LNCAP (cell line): ENCODE measurements around the gene LEUTX.

ENCODE experiments used
- TF ChIP-seq, protein P1 (sequence below): fragments of 450-650 bp; IDR thresholded peaks from 2 replicates; pipeline ENCODE4 v1.5.1; 2017; ENCODE audit warnings: mild to moderate bottlenecking

The LEUTX gene

GRCh38 chr19:39810424-39810823 lies 31.8 kb downstream of the LEUTX start:
- TF ChIP-seq, protein P1, sequence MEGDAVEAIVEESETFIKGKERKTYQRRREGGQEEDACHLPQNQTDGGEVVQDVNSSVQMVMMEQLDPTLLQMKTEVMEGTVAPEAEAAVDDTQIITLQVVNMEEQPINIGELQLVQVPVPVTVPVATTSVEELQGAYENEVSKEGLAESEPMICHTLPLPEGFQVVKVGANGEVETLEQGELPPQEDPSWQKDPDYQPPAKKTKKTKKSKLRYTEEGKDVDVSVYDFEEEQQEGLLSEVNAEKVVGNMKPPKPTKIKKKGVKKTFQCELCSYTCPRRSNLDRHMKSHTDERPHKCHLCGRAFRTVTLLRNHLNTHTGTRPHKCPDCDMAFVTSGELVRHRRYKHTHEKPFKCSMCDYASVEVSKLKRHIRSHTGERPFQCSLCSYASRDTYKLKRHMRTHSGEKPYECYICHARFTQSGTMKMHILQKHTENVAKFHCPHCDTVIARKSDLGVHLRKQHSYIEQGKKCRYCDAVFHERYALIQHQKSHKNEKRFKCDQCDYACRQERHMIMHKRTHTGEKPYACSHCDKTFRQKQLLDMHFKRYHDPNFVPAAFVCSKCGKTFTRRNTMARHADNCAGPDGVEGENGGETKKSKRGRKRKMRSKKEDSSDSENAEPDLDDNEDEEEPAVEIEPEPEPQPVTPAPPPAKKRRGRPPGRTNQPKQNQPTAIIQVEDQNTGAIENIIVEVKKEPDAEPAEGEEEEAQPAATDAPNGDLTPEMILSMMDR, result no peak

DNA sequence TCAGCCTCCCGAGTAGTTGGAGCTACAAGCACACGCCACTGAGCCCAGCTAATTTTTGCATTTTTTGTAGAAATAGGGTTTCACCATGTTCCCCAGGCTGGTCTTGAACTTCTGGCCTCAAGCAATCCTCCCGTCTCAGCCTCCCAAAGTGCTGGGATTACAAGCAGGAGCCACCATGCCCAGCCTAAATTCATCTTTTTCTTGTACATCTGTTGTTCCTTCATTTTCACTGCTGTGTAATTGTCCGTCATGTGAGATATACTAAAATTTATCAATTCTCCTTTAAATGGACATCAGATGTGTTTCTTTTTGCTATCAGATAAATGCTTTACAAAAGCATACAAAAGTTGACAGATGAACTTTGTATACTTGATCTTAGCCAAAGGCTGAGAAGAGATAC lies 32.4 kb downstream of the LEUTX start:
- TF ChIP-seq, protein P1, result no peak

- TF ChIP-seq, protein P1, result no peak
Observed at GRCh38 chr19:39813264-39813993, 34.8 kb downstream of the LEUTX start.

- TF ChIP-seq, protein P1, result no peak
Observed at GRCh38 chr19:39814595-39814994, 35.9 kb downstream of the LEUTX start.

- TF ChIP-seq, protein P1, result no peak
Observed at GRCh38 chr19:39816287-39817048, 37.8 kb downstream of the LEUTX start.

DNA sequence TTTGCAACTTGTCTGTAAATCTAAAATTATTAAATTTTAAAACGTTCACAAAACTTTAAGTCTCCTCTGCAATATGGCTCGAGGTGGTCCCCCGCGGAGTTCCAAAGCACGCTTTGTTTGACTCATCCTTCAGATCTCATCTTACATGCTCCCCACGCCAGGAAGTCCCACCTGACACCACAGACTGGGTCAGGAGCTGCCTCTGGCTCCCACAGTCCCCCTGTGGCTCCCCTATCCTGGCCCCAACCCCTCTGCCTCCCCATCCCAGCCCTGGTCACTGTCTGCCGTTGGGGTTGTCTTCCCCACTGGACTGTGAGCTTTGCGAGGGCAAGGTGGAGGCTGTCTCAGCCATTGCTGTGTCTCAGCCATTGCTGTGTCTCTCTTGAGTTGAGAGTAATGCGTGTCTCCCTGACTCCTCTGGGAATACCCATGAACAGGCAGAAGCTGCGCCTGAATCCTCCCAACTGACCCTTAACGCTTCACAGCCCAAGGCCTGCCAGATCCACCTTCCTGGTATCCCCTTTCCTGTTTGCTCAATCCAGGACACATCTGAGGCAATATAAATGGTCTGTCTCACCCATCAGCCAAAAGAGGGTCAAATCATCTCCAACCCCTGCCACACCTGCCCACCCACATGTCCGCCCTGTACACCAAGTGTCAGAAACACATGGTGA lies 39.4 kb downstream of the LEUTX start:
- TF ChIP-seq, protein P1, result no peak

DNA sequence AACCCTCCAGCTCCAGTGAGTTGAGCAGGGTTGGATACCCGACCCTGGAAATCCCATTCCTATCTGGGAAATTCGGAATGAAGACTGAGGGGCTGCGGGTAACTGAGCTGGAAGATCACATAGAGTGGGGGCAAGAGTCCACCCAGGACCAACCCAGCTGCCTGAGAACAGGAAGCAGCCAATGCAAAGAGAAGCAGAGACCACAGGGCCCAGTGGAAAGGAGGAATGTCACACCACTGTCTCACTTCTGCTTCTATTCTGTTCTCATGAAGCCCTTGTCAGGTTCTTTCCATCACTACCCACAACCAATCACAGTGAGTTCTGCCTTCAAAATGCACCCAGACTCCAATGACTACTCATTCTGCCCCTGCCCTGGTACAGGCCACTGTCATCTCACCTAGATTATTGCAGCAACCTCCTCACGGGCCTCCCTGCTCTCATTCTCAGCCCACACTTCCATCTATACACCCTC lies 40.0 kb downstream of the LEUTX start:
- TF ChIP-seq, protein P1, result no peak
